HG02623 (cell line): ENCODE results near the gene GLUD1.
"Not testable (repeated sequence)": the region's sequence is repeated elsewhere in the genome, so short reads cannot be mapped to it uniquely, and the experiment has no call there.

Experiments used
- ATAC-seq: cut with Tn5 transposase; IDR thresholded peaks from one replicate; pipeline ENCODE4 v1.9.1; 2021; ENCODE audit warnings: moderate library complexity; ENCODE audit not compliant: unreplicated experiment

Gene GLUD1

GRCh38 chr10:87094373-87095235, at the start of gene GLUD1, which contains the start of gene SHLD2:
TSS of gene GLUD1 (minus strand) at chr10:87094843. CDS start at chr10:87094769, 74 bp downstream.
TSS of gene SHLD2 (plus strand) at chr10:87095206. CDS start at chr10:87151355, 56,149 bp downstream.
- peak; percentile 63 for ATAC-seq

- not testable (repeated sequence) for ATAC-seq
Measured at GRCh38 chr10:87143109-87143418, 48.4 kb upstream of the GLUD1 start.

GRCh38 chr10:87142230-87143108, 47.8 kb upstream of the GLUD1 start:
- ATAC-seq: not testable (repeated sequence)

- not testable (repeated sequence) for ATAC-seq
Measured at GRCh38 chr10:87137478-87137877, 42.8 kb upstream of the GLUD1 start.

GRCh38 chr10:87134440-87134839, 39.8 kb upstream of the GLUD1 start:
- not testable (repeated sequence) for ATAC-seq

GRCh38 chr10:87133936-87134335, 39.3 kb upstream of the GLUD1 start:
- not testable (repeated sequence) for ATAC-seq

GRCh38 chr10:87132176-87132575, 37.5 kb upstream of the GLUD1 start:
- not testable (repeated sequence) for ATAC-seq

- not testable (repeated sequence) for ATAC-seq
Measured at GRCh38 chr10:87127607-87128156, 33.0 kb upstream of the GLUD1 start.

- ATAC-seq: not testable (repeated sequence)
Measured at GRCh38 chr10:87127048-87127447, 32.4 kb upstream of the GLUD1 start.

- not testable (repeated sequence) for ATAC-seq
Measured at GRCh38 chr10:87123351-87123750, 28.7 kb upstream of the GLUD1 start.

GRCh38 chr10:87119029-87119428, 24.4 kb upstream of the GLUD1 start:
- ATAC-seq: not testable (repeated sequence)

- ATAC-seq: not testable (repeated sequence)
Measured at GRCh38 chr10:87118122-87118521, 23.5 kb upstream of the GLUD1 start.

DNA sequence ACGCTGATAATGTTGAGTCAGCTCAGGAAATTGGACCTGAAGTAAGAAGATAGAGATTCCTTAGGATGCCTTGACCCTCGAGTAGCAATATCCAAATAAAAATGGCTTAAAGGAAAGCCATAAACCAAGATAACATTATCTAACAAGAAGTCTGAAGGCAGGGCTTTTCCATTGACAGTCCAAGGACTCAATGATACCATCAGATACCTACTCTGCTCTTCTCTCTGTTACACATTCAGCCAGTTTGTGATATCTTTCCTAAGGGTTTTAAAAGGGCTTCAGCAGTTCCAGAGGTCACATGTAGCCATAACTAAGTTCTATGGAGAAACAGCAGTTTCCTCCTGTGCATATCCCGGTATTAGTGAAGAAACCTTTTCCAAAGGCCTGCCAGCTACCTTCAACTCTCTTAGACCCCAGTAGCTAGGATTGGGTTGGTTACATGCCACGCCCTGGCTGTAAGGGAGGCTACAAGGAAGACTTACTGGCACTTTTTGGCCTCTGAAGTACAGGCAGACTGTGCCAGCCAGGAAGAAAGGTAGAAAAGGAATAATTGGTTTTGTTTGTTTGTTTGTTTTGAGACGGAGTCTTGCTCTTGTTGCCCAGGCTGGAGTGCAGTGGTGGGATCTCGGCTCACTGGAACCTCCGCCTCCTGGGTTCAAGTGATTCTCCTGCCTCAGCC, 10.9 kb upstream of the GLUD1 start:
- no peak for ATAC-seq

DNA sequence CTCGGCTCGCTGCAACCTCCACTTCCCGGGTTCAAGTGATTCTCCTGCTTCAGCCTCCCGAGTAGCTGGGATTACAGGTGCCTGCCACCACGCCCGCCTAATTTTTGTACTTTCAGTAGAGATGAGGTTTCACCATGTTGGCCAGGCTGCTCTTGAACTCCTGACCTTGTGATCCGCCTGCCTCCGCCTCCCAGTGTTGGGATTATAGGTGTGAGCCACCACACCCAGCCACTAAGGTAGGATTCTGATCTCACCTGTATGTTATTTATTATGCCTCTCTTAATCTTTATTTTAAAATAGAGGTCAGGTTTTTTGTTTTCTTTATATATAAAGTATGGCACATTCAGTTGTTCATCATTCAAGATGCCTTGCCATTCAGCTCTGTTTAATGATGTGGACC, 10.1 kb upstream of the GLUD1 start:
- not testable (repeated sequence) for ATAC-seq

GRCh38 chr10:87101996-87102395, 7.4 kb upstream of the GLUD1 start:
- no peak for ATAC-seq

- ATAC-seq: peak; percentile 49
Measured at GRCh38 chr10:87095236-87095945, 748 bp upstream of the GLUD1 start.

- peak; percentile 23 for ATAC-seq
Measured at GRCh38 chr10:87093632-87094372, 841 bp downstream of the GLUD1 start.

DNA sequence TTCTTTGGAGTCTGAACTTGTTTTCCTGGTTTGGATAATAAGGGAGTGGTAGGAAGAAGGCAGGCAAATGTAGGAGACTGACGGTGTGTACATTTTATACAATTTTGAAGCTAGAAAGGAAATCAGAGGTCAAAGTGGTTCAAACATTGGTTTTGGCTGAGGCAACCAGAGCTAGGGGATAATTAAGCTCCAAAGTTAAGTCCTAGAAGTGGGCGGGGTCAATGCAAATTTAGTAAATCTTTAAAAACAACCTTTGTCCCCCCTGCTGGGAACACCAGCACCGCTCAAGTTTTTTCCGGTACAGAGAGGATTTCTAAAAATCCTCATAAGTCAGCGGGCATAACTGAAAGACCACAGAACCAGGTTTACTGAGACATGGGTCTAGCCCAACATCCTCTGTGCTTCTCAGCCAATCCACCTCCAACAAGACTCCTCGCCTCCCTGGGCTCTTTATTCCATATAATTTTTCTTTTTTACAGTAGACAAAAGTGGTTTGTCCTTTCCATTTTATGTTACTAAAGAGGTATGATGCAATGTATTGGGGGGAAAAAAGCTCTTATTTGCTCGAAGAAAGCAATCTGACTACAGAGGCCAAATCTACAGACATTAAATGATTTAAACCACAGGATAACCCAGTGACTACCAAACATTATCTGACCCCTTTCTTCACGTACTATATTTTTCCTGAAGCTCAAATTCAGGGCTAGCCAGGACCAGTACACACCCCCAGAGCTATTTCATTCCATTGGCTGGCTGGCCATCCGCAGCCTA, 1.6 kb downstream of the GLUD1 start:
- ATAC-seq: no peak
